Measurements from ENCODE around the gene SLC19A1.

DNA sequence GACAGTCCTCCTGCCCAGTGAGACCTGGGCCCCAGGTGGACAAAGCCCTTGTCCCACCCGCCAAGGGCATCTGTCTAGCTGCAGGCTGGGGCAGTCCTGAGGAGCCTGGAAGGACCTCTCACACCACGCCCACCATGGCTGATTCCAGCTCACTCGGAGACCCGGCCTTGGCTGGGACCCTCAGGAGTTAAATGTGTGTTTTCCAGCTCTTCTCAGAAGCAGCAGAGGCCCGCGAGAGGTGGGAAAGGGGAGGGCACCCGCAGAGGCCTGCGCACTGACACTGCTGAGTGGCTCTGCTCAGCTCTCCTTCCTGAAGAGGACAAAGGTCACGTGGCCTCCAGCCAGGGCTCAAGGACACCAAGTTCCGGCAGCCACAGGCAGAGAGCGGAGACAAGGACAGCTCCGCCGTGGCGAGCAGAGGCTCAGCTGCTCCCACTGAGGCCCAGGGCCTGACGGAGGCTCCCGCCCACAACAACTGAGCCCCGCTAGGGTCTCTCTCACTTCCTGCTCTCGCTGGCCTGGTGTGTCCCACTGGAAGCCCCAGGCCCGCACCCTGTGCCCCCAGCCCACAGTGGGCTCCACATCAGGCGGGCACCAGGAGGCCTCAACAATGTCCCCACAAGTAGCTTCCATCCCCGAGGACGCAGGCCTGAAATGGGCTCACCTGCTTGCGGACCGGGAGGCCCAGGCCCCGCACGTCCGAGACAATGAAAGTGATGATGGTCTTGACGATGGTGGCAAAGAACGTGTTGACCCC, 16.9 kb downstream of the SLC19A1 start:
- TF ChIP-seq POLR2A (IDR thresholded peaks at IDR 0.05): no peak
- TF ChIP-seq, protein P1, sequence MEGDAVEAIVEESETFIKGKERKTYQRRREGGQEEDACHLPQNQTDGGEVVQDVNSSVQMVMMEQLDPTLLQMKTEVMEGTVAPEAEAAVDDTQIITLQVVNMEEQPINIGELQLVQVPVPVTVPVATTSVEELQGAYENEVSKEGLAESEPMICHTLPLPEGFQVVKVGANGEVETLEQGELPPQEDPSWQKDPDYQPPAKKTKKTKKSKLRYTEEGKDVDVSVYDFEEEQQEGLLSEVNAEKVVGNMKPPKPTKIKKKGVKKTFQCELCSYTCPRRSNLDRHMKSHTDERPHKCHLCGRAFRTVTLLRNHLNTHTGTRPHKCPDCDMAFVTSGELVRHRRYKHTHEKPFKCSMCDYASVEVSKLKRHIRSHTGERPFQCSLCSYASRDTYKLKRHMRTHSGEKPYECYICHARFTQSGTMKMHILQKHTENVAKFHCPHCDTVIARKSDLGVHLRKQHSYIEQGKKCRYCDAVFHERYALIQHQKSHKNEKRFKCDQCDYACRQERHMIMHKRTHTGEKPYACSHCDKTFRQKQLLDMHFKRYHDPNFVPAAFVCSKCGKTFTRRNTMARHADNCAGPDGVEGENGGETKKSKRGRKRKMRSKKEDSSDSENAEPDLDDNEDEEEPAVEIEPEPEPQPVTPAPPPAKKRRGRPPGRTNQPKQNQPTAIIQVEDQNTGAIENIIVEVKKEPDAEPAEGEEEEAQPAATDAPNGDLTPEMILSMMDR (IDR thresholded peaks at IDR 0.05): no peak

Measured in tibial nerve (tissue), 3 donors.